Hepatocyte (in vitro differentiated cells): ENCODE data around the gene EEF1AKMT3. TPM values are rescaled to one million over a fixed set of nuclear protein-coding genes. Genes with fewer than 3 reads are reported as not detected.

Experiments
- DNase-seq: peaks from one replicate; pipeline ENCODE4 v3.0.0-alpha.2; 2016; ENCODE audit warnings: low spot score
- H2AFZ ChIP-seq: fragments of 200-600 bp; sonication (generic); 2 replicates; pipeline ENCODE4 v1.6.0; 2016; ENCODE audit warnings: antibody characterized with exemption, mild to moderate bottlenecking
- H3K27ac ChIP-seq: fragments of 200-600 bp; sonication (generic); 2 replicates; pipeline ENCODE4 v1.5.1; 2016; ENCODE audit warnings: mild to moderate bottlenecking
- H3K27me3 ChIP-seq: fragments of 200-600 bp; sonication (generic); 2 replicates; pipeline ENCODE4 v1.6.1; 2016
- H3K36me3 ChIP-seq: fragments of 200-600 bp; sonication (generic); replicated peaks from 2 replicates; pipeline ENCODE4 v1.5.1; 2016; ENCODE audit warnings: low read depth; ENCODE audit not compliant: insufficient read depth
- H3K4me1 ChIP-seq: fragments of 200-600 bp; sonication (generic); 2 replicates; pipeline ENCODE4 v1.5.1; 2016; ENCODE audit warnings: mild to moderate bottlenecking, moderate library complexity; ENCODE audit not compliant: insufficient read depth
- H3K4me2 ChIP-seq: fragments of 200-600 bp; sonication (generic); 2 replicates; pipeline ENCODE4 v1.6.0; 2016
- H3K4me3 ChIP-seq: fragments of 200-600 bp; sonication (generic); 2 replicates; pipeline ENCODE4 v1.5.1; 2016; ENCODE audit warnings: mild to moderate bottlenecking
- H3K79me2 ChIP-seq: fragments of 200-600 bp; sonication (generic); 2 replicates; pipeline ENCODE4 v1.6.0; 2017; ENCODE audit warnings: mild to moderate bottlenecking
- H3K9me2 ChIP-seq: fragments of 200-600 bp; sonication (generic); replicated peaks from 2 replicates; pipeline ENCODE4 v1.6.0; 2017; ENCODE audit warnings: mild to moderate bottlenecking; ENCODE audit not compliant: insufficient read depth
- H3K9me3 ChIP-seq: fragments of 200-600 bp; sonication (generic); 2 replicates; pipeline ENCODE4 v1.5.1; 2016; ENCODE audit warnings: low read depth, mild to moderate bottlenecking
- H4K20me1 ChIP-seq: fragments of 200-600 bp; sonication (generic); 2 replicates; pipeline ENCODE4 v1.6.0; 2016; ENCODE audit warnings: mild to moderate bottlenecking; ENCODE audit not compliant: insufficient read depth, poor library complexity, severe bottlenecking
- CTCF ChIP-seq: fragments of 200-600 bp; sonication (generic); IDR thresholded peaks from 2 replicates; pipeline ENCODE4 v1.5.1; 2016; ENCODE audit warnings: antibody characterized with exemption, mild to moderate bottlenecking; ENCODE audit not compliant: poor library complexity
- EZH2 ChIP-seq: fragments of 200-600 bp; sonication (generic); IDR thresholded peaks from 2 replicates; pipeline ENCODE4 v1.6.1; 2016; ENCODE audit warnings: antibody characterized with exemption, mild to moderate bottlenecking, borderline replicate concordance
- EZH2phosphoT487 ChIP-seq: fragments of 200-600 bp; sonication (generic); IDR thresholded peaks from one replicate; pipeline ENCODE4 v1.6.1; 2018; ENCODE audit warnings: antibody characterized with exemption, mild to moderate bottlenecking, low read depth, moderate library complexity; ENCODE audit not compliant: unreplicated experiment, severe bottlenecking
- WGBS: methylation state at CpG from one replicate; pipeline ENCODE4 v1.1.6; 2016; ENCODE audit warnings: low lambda C conversion rate; ENCODE audit errors: missing lambda C conversion rate; 5-methylcytosine and 5-hydroxymethylcytosine counted together
- polyA plus RNA-seq: library from polyadenylated mRNA; unstranded; fragments of >200 nt; fragmentation: Nextera tagmentation; extraction: Ambion mirVana; gene quantifications from 2 replicates; pipeline ENCODE4 v1.2.1, GENCODE V29; 2016
- total RNA-seq: library from RNA; depleted of rRNA; stranded (reverse); fragments of >200 nt; gene quantifications from 2 replicates; pipeline ENCODE4 v1.2.3, GENCODE V29; 2014

EEF1AKMT3 gene
- total and polyA plus RNA-seq, 2 experiments from 2014 or later: 4.5 to 7.6 TPM

GRCh38 chr12:57739914-57740538, 32.4 kb upstream of the EEF1AKMT3 start:
- peaks cover 23% of the 10 kb centered on the region for H3K4me1 ChIP-seq
- no peaks in the 10 kb centered on the region for H3K9me3 ChIP-seq
- WGBS: 39% methylated on average over 10 of the region's 10 CpGs
- H3K4me2 ChIP-seq: no peak overlapping the region
- H3K79me2 ChIP-seq: no peaks in the 10 kb centered on the region
- no peak overlapping the region for H3K27ac ChIP-seq
- peaks cover 85% of the 10 kb centered on the region for H3K27me3 ChIP-seq
- no peaks in the 10 kb centered on the region for H3K9me2 ChIP-seq
- no peaks in the 10 kb centered on the region for H4K20me1 ChIP-seq
- no peak overlapping the region for H3K4me3 ChIP-seq
- H2AFZ ChIP-seq: no peak overlapping the region
- H3K36me3 ChIP-seq: no peaks in the 10 kb centered on the region
- DNase-seq: no peak
- TF ChIP-seq CTCF (no peak), EZH2 (no peak), EZH2phosphoT487 (no peak)

- H3K4me1 ChIP-seq: peaks cover 24% of the 10 kb centered on the region
- no peak overlapping the region for H3K4me2 ChIP-seq
- H2AFZ ChIP-seq: no peak overlapping the region
- no peaks in the 10 kb centered on the region for H3K9me3 ChIP-seq
- no peaks in the 10 kb centered on the region for H4K20me1 ChIP-seq
- WGBS: 84% methylated on average over 5 of the region's 5 CpGs
- no peak for TF ChIP-seq CTCF
- no peak for TF ChIP-seq EZH2phosphoT487
- TF ChIP-seq EZH2: no peak
- no peaks in the 10 kb centered on the region for H3K9me2 ChIP-seq
- H3K27ac ChIP-seq: no peak overlapping the region
- H3K27me3 ChIP-seq: peaks cover 77% of the 10 kb centered on the region
- no peak overlapping the region for H3K4me3 ChIP-seq
- DNase-seq: no peak
- H3K79me2 ChIP-seq: no peaks in the 10 kb centered on the region
- no peaks in the 10 kb centered on the region for H3K36me3 ChIP-seq
Measured at GRCh38 chr12:57740656-57741412, 31.6 kb upstream of the EEF1AKMT3 start.

- no peak overlapping the region for H3K4me2 ChIP-seq
- H3K27ac ChIP-seq: no peak overlapping the region
- no peaks in the 10 kb centered on the region for H3K79me2 ChIP-seq
- TF ChIP-seq EZH2 (no peak), CTCF (no peak), EZH2phosphoT487 (no peak)
- peaks cover 18% of the 10 kb centered on the region for H3K4me1 ChIP-seq
- H3K9me3 ChIP-seq: no peaks in the 10 kb centered on the region
- no peaks in the 10 kb centered on the region for H3K9me2 ChIP-seq
- H4K20me1 ChIP-seq: no peaks in the 10 kb centered on the region
- H3K4me3 ChIP-seq: no peak overlapping the region
- no peaks in the 10 kb centered on the region for H3K36me3 ChIP-seq
- H3K27me3 ChIP-seq: peaks cover 71% of the 10 kb centered on the region
- no peak overlapping the region for H2AFZ ChIP-seq
- no peak for DNase-seq
- no CpG with 5 or more reads among the region's 1 CpG for WGBS
Measured at GRCh38 chr12:57741413-57741789, 31.0 kb upstream of the EEF1AKMT3 start.
